Endothelial cell (in vitro differentiated cells): ENCODE results near the gene TMC7. TPM values are rescaled to one million over a fixed set of nuclear protein-coding genes. Genes with fewer than 3 reads are reported as not detected.
A peak's percentile ranks its signal among the peaks of the same experiment; 100 is the strongest.

Experiments
- DNase-seq: peaks from one replicate; pipeline ENCODE4 v3.0.0; 2021; ENCODE audit warnings: low spot score
- H3K27ac Mint-ChIP-seq: one replicate; pipeline ENCODE4 v1.8.0; 2021; ENCODE audit warnings: mixed read lengths, inconsistent platforms; ENCODE audit not compliant: unreplicated experiment
- H3K27me3 Mint-ChIP-seq: one replicate; pipeline ENCODE4 v1.8.0; 2021; ENCODE audit warnings: mild to moderate bottlenecking, moderate library complexity, mixed read lengths, inconsistent platforms; ENCODE audit not compliant: unreplicated experiment
- H3K36me3 Mint-ChIP-seq: one replicate; pipeline ENCODE4 v1.8.0; 2021; ENCODE audit warnings: mild to moderate bottlenecking, low read depth, mixed read lengths, inconsistent platforms; ENCODE audit not compliant: unreplicated experiment
- H3K4me1 Mint-ChIP-seq: one replicate; pipeline ENCODE4 v1.8.0; 2021; ENCODE audit warnings: mild to moderate bottlenecking, mixed read lengths, inconsistent platforms; ENCODE audit not compliant: unreplicated experiment
- H3K4me3 Mint-ChIP-seq: one replicate; pipeline ENCODE4 v1.8.0; 2021; ENCODE audit warnings: mild to moderate bottlenecking, mixed read lengths, inconsistent platforms; ENCODE audit not compliant: unreplicated experiment
- H3K9me3 Mint-ChIP-seq: one replicate; pipeline ENCODE4 v1.8.0; 2021; ENCODE audit warnings: mixed read lengths, inconsistent platforms; ENCODE audit not compliant: unreplicated experiment
- CTCF ChIP-seq: fragments of 200-600 bp; sonication (generic); IDR thresholded peaks from one replicate; pipeline ENCODE4 v1.5.0; 2021; ENCODE audit warnings: antibody characterized with exemption; ENCODE audit not compliant: unreplicated experiment
- total RNA-seq: library from RNA; stranded (reverse); fragmentation: NEBNext Ultra II Directional; extraction: Animal tissue kit (Norgen Biotek cat#: 25700); gene quantifications from one replicate; pipeline ENCODE4 v1.2.1, GENCODE V29; 2021; ENCODE audit not compliant: unreplicated experiment

TMC7 gene
- total RNA-seq, 1 donor from 2014 or later, result 16.9 TPM

GRCh38 chr16:19071811-19072777 is 88.4 kb downstream of the TMC7 start:
- Mint-ChIP-seq H3K27ac (no peak overlapping the region), H3K4me3 (no peak overlapping the region), H3K4me1 (peaks cover 2% of the 10 kb centered on the region), H3K27me3 (no peaks in the 10 kb centered on the region), H3K36me3 (peaks cover 5% of the 10 kb centered on the region), H3K9me3 (no peaks in the 10 kb centered on the region)
- peak; percentile 76 for DNase-seq
- peak; percentile 75 for TF ChIP-seq CTCF

DNA sequence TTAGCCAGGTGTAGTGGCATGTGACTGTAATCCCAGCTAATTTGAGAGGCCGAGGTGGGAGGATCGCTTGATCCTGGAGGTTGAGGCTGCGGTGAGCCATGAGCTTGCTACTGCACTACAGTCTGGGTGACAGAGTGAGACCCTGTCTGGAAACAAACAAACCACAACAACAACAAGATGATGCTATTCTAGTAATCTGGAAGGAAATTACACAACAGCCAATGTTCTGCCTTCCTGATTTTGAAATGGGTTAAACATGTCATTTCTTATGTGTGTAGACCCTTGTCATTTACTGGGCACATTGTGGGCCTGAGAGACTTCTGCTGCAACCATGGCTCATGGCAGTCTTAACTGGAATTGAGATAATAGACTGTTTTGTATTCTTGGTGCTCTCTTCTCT is 89.6 kb downstream of the TMC7 start:
- Mint-ChIP-seq H3K27me3 (no peaks in the 10 kb centered on the region), H3K4me3 (no peak overlapping the region), H3K36me3 (peaks cover 5% of the 10 kb centered on the region), H3K4me1 (no peaks in the 10 kb centered on the region), H3K27ac (no peak overlapping the region), H3K9me3 (no peaks in the 10 kb centered on the region)
- TF ChIP-seq CTCF, result no peak
- DNase-seq, result no peak

DNA sequence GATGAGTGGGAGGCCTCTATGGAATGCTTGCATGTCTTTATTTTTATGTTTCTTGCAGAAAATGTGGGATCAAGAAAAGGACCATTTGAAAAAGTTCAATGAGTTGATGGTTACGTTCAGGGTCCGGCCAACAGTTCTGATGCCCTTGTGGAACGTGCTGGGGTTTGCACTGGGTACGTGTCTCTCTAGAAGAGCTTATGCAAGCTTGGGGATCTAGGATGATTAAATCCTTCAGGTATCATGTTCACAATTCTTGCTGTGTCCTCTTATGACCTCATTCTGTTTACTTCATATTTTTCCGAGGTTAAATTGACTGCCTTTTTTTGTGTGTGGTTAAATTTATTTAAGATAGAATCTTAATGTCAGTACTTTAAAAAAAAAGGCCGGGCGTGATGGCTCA is 90.1 kb downstream of the TMC7 start:
- H3K27me3 Mint-ChIP-seq, result no peaks in the 10 kb centered on the region
- no peak for TF ChIP-seq CTCF
- no peaks in the 10 kb centered on the region for H3K4me1 Mint-ChIP-seq
- no peak overlapping the region for H3K4me3 Mint-ChIP-seq
- no peaks in the 10 kb centered on the region for H3K9me3 Mint-ChIP-seq
- peaks cover 5% of the 10 kb centered on the region for H3K36me3 Mint-ChIP-seq
- peak overlapping the region; percentile 31 for H3K27ac Mint-ChIP-seq
- no peak for DNase-seq

GRCh38 chr16:19075511-19075910 is 91.8 kb downstream of the TMC7 start:
- H3K4me3 Mint-ChIP-seq, result peak overlapping the region; percentile 5

More at GRCh38 chr16:19075511-19075910, 91.8 kb downstream of the TMC7 start:
- TF ChIP-seq CTCF, result no peak
- H3K36me3 Mint-ChIP-seq, result peaks cover 5% of the 10 kb centered on the region
- no peaks in the 10 kb centered on the region for H3K9me3 Mint-ChIP-seq
- H3K4me1 Mint-ChIP-seq, result no peaks in the 10 kb centered on the region
- no peak overlapping the region for H3K27ac Mint-ChIP-seq
- H3K27me3 Mint-ChIP-seq, result no peaks in the 10 kb centered on the region
- no peak for DNase-seq
